Esophagus squamous epithelium (tissue), 4 donors: Measurements from ENCODE around the gene TSPAN9.

Source experiments
- POLR2A ChIP-seq, 4 donors: fragments of 450-650 bp; IDR thresholded peaks; one replicate each; pipeline ENCODE4 v1.6.1; 2017; ENCODE audit warnings: antibody characterized with exemption in 4 of 4, mild to moderate bottlenecking in 4 of 4, moderate library complexity in 3 of 4
- TF ChIP-seq, protein P1 (sequence below), 6 experiments: fragments of 450-650 bp in 4 of 6; fragments of 200-600 bp in 2 of 6; sonication (generic) in 2 of 6; IDR thresholded peaks; one replicate each; pipeline ENCODE4 v1.5.1; 2016 to 2019; ENCODE audit warnings: antibody characterized with exemption in 6 of 6, mild to moderate bottlenecking in 4 of 6, moderate library complexity in 4 of 6

DNA sequence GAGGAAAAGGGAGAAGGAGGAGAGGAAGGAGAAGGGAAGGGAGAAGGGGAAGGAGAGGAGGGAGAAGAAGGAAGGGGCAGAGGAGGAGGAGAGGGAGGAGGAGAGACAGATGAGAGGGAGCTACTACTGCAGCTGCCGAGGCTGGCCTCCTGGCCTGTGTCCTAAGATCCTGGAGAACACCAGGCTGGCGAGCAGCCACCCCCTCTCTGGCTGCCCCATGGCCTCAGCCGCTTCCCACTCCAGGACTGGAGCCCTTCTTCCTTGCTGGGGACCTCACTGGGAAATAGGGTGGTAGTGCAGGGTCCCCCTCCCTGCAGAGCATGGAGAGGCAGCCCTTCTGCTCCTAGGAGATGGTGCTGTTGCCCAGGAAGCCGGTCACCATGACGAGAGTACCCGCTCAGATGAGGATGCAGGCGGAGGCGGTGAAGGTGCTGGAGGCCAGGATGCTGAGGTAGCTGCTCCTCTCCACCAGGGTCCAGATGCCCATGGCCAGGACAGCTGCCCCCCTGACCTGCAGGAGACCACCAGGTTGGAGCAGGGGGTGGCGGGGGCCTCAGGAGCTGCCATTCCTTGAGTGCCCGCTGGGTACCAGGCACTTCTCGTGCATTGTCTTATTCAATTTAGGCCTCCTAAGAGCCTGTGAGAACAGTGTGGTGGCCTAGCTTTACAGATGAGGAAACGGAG is 246.0 kb downstream of the TSPAN9 start:
- TF ChIP-seq, protein P1, sequence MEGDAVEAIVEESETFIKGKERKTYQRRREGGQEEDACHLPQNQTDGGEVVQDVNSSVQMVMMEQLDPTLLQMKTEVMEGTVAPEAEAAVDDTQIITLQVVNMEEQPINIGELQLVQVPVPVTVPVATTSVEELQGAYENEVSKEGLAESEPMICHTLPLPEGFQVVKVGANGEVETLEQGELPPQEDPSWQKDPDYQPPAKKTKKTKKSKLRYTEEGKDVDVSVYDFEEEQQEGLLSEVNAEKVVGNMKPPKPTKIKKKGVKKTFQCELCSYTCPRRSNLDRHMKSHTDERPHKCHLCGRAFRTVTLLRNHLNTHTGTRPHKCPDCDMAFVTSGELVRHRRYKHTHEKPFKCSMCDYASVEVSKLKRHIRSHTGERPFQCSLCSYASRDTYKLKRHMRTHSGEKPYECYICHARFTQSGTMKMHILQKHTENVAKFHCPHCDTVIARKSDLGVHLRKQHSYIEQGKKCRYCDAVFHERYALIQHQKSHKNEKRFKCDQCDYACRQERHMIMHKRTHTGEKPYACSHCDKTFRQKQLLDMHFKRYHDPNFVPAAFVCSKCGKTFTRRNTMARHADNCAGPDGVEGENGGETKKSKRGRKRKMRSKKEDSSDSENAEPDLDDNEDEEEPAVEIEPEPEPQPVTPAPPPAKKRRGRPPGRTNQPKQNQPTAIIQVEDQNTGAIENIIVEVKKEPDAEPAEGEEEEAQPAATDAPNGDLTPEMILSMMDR (IDR thresholded peaks at IDR 0.05), result no peak
- no peak for TF ChIP-seq POLR2A (IDR thresholded peaks at IDR 0.05)
